Measurements from ENCODE around the gene GRID2. TPM values are rescaled to one million over a fixed set of nuclear protein-coding genes. Genes with fewer than 3 reads are reported as not detected.
A peak's percentile ranks its signal among the peaks of the same experiment; 100 is the strongest.

Gene GRID2
- total RNA-seq, 1 donor from 2014 or later, result not detected

- no peaks in the 10 kb centered on the region for H3K27me3 ChIP-seq (ENCODE audit: low read depth)
- H3K4me1 ChIP-seq, result no peaks in the 10 kb centered on the region
- TF ChIP-seq, protein P1, sequence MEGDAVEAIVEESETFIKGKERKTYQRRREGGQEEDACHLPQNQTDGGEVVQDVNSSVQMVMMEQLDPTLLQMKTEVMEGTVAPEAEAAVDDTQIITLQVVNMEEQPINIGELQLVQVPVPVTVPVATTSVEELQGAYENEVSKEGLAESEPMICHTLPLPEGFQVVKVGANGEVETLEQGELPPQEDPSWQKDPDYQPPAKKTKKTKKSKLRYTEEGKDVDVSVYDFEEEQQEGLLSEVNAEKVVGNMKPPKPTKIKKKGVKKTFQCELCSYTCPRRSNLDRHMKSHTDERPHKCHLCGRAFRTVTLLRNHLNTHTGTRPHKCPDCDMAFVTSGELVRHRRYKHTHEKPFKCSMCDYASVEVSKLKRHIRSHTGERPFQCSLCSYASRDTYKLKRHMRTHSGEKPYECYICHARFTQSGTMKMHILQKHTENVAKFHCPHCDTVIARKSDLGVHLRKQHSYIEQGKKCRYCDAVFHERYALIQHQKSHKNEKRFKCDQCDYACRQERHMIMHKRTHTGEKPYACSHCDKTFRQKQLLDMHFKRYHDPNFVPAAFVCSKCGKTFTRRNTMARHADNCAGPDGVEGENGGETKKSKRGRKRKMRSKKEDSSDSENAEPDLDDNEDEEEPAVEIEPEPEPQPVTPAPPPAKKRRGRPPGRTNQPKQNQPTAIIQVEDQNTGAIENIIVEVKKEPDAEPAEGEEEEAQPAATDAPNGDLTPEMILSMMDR (IDR thresholded peaks at IDR 0.05; ENCODE audit: borderline replicate concordance), result no peak
- H3K36me3 ChIP-seq, result no peaks in the 10 kb centered on the region
- H3K9me3 ChIP-seq (replicated peaks), result no peaks in the 10 kb centered on the region
- no peak for DNase-seq
- no peak overlapping the region for H3K4me3 ChIP-seq
- no peak overlapping the region for H3K27ac ChIP-seq (replicated peaks)
- intact Hi-C loops (cut with micrococcal nuclease), result no loop called here
Measured at GRCh38 chr4:92279296-92279695, 24.5 kb upstream of the GRID2 start.

DNA sequence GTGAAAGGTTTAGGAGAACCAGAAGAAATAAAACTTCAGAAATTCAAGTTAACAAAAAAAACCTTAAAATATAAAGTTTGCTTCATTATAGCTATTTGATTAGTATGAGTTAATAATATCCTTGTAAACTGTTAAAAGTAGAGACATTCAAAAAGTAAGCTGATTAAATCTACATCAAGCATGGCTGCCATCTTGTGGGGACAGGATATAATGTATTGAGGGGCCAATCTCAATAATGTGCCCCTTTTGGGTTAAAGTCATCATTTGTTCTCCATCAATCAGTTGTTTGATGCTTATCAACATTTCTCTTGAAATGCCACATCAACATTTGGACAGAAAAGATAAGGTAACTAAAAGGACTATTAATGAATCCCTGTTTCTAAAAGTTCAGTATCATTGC, 4.6 kb upstream of the GRID2 start:
- no peaks in the 10 kb centered on the region for H3K36me3 ChIP-seq
- intact Hi-C loops (cut with micrococcal nuclease), result no loop called here
- no peak for DNase-seq
- H3K9me3 ChIP-seq (replicated peaks), result no peaks in the 10 kb centered on the region
- no peak overlapping the region for H3K27ac ChIP-seq (replicated peaks)
- H3K4me1 ChIP-seq, result peaks cover 9% of the 10 kb centered on the region
- TF ChIP-seq, protein P1 (IDR thresholded peaks at IDR 0.05; ENCODE audit: borderline replicate concordance), result peak; percentile 20
- H3K27me3 ChIP-seq (ENCODE audit: low read depth), result peaks cover 43% of the 10 kb centered on the region
- no peak overlapping the region for H3K4me3 ChIP-seq

- DNase-seq, result no peak
- no peaks in the 10 kb centered on the region for H3K36me3 ChIP-seq
- H3K27me3 ChIP-seq (ENCODE audit: low read depth), result peaks cover 66% of the 10 kb centered on the region
- H3K4me3 ChIP-seq, result peak overlapping the region; percentile 67
- no peaks in the 10 kb centered on the region for H3K9me3 ChIP-seq (replicated peaks)
- peaks cover 29% of the 10 kb centered on the region for H3K4me1 ChIP-seq
- no peak overlapping the region for H3K27ac ChIP-seq (replicated peaks)
- TF ChIP-seq, protein P1 (IDR thresholded peaks at IDR 0.05; ENCODE audit: borderline replicate concordance), result no peak
- intact Hi-C loops (cut with micrococcal nuclease), result no loop called here
Measured at GRCh38 chr4:92304121-92304520, 355 bp downstream of the GRID2 start.

DNA sequence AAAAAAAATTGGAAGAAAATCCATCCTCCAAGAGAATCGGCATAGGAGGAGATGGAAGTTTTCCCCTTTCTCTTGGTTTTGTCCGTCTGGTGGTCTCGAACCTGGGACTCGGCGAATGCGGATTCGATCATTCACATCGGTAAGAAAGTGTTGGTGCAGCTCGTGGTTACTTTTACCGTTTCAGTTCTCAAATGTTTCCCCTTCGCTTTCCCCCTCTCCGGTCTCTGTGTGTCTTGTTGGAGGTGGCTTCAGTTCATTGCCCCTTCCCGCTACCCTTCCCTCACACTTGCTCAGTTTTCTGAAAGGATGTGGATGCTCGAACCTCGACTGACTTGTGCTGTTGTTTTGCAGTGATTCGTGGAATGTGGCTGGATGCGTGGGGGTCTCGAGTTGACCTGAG, 840 bp downstream of the GRID2 start:
- H3K36me3 ChIP-seq, result no peaks in the 10 kb centered on the region
- H3K27ac ChIP-seq (replicated peaks), result no peak overlapping the region
- peaks cover 64% of the 10 kb centered on the region for H3K27me3 ChIP-seq (ENCODE audit: low read depth)
- peaks cover 29% of the 10 kb centered on the region for H3K4me1 ChIP-seq
- intact Hi-C loops (cut with micrococcal nuclease), result no loop called here
- TF ChIP-seq, protein P1 (IDR thresholded peaks at IDR 0.05; ENCODE audit: borderline replicate concordance), result no peak
- no peaks in the 10 kb centered on the region for H3K9me3 ChIP-seq (replicated peaks)
- DNase-seq, result no peak
- H3K4me3 ChIP-seq, result peak overlapping the region; percentile 67

DNA sequence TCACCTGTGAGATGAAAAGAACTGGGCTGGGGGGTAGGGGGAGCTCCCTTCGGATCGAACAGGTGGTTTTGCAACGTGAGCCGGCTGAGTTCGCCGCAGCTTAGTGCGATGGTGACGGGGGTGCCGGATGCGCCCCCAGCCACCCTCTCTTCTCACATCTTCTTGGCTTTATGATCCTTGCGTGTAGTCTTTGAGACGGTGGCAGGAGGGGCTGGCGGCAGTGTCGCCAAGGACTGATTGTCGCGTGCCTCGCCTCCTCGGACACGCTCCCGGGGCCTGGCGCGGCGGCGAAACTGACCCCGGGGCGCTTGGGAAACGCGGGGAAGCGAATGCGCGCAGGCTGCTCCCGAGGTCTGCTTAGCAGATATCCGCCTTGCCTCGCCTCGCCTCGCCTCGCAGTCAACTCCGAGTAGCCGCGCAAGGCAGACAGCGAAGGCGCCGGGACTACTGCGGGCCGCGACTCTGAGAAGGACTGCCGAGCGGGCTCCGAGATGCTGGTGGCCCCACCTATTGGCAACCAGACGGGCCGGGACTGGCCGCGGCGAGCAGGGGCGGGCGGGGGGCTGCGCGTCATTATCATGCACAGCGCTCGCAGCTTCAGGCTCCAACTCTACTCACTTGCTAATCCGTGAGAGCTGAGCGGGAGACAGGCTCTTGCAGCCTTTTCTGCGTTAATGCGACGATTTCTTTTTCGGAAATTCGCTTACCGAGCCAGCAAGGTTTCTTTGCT, 1.5 kb downstream of the GRID2 start:
- no peak overlapping the region for H3K27ac ChIP-seq (replicated peaks)
- H3K9me3 ChIP-seq (replicated peaks), result no peaks in the 10 kb centered on the region
- H3K4me3 ChIP-seq, result peak overlapping the region; percentile 67
- no peaks in the 10 kb centered on the region for H3K36me3 ChIP-seq
- H3K4me1 ChIP-seq, result peaks cover 29% of the 10 kb centered on the region
- TF ChIP-seq, protein P1 (IDR thresholded peaks at IDR 0.05; ENCODE audit: borderline replicate concordance), result no peak
- intact Hi-C loops (cut with micrococcal nuclease), result no loop called here
- H3K27me3 ChIP-seq (ENCODE audit: low read depth), result peaks cover 60% of the 10 kb centered on the region
- DNase-seq, result peak; percentile 25

Data from left ventricle myocardium inferior (tissue), 1 donor.